GM18951 (cell line): ENCODE measurements around the gene UBR3.

ENCODE experiments used
- POLR2A ChIP-seq: IDR thresholded peaks from 4 replicates; pipeline ENCODE4 v1.6.1; 2011; ENCODE audit warnings: mild to moderate bottlenecking; ENCODE audit not compliant: insufficient read length, insufficient read depth; ENCODE audit errors: extremely low read depth
- in situ Hi-C: fragments of 300-500 bp; cut with MboI; formaldehyde crosslinking; loops from one replicate; pipeline ENCODE4 v1.12.0; 2022; ENCODE audit warnings: low sequenced_read_pairs, mixed read lengths, inconsistent platforms; ENCODE audit not compliant: unreplicated experiment

The UBR3 gene

DNA sequence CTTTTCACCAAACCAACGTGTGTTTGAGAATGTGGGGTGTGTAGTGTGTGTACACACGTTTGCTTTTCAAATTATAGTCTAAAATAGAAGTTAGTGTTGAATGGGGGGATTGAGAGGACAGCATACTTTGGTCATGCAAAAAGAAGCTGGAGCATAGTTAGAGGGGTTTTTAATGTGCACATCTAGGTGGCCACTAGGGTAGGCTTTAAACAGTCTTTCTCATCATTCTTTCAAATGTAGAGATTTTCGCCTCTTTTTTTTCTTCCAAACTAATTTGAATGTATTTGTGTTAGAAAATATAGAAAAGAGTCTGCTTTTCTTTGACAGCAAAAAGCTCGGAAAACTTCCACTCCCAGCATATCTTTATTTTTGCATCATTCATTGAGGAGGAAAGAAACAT is 185.5 kb downstream of the UBR3 start:
- no peak for TF ChIP-seq POLR2A
- in situ Hi-C loops = no loop called here

GRCh38 chr2:170013802-170014551 is 186.7 kb downstream of the UBR3 start:
- TF ChIP-seq POLR2A = no peak
- in situ Hi-C loops = no loop called here

DNA sequence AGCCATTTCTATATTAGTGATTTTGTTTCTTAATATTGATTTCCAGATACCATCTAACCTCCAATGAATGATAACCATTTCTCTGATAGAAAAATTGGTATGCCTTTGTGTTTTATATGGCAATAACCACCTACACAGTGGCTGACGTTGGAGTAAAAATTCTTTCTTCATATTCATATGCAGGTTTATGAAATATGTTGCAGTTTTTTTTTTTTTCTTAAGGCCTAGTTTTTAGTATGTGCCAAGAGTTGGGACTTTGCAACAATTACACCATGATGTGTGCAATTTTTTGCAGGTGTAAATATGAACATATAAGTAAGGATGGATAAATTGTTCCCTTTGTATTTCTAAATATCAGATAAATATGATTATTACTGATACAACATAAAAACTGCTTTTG is 187.5 kb downstream of the UBR3 start:
- in situ Hi-C loops = no loop called here
- TF ChIP-seq POLR2A = no peak

DNA sequence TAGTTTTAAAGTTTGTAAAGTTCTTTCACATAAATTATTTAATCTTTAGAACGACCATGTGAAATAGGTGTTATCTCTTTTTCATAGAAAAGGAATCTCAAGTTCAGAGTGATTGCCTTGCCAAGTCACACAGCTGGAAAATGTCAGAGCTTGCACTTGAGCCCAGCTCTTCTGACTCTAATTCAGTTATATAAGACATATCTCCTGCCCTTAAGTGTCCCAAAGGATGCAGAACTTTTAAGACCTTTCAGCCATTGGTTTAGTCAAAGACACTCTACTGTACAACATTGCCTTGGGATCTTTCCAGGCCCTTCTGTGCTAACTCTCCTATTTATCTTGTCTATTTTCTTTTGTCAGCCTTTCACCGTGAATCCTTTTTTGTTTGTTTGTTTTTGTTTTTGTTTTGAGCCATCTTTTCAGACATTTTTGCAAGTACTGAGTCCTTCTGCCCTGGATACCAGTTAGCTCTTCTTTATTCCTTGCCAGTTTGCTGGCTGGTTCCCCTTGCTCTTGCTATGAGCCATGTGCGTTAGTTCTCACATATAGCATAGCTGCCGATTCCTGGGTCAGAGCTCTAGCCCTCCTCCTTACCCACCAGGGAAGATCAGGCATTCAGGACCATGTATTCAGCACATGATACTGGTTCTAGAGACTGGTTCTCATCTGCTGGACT is 190.7 kb downstream of the UBR3 start:
- in situ Hi-C loops = no loop called here
- no peak for TF ChIP-seq POLR2A

DNA sequence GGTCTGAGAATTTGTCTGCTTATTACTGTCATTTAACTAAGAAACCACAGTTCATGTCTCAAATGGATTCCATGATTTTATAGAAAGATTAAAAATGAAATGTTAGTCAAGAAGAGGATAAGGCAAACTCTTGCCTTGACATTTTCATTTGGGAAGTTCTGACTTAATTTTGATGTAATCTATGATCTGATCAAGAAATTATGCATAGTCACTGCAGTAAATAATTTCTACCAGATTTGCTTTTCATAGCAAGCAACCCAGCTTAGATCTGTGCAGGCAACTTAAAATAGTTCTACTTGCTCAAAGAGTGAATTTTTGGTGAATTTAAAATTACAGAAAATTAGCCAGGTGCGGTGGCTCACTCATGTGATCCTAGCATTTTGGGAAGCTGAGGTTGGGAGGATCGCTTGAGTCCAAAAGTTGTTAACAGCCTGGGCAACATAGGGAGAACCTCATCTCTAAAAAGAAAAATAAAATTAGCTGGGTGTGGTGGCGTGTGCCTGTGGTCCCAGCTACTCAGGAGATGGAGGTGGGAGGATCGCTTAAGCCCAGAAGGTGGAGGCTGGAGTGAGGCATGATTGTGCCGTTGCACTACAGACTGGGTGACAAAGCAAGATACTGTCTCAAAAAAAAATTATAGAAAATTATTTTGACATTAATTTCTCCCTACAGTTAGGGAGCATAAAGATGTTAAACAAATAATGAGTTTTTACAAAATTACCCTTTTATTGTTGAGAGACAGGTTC is 192.0 kb downstream of the UBR3 start:
- in situ Hi-C loops = no loop called here
- TF ChIP-seq POLR2A = no peak

GRCh38 chr2:170020777-170021176 is 193.5 kb downstream of the UBR3 start:
- in situ Hi-C loops = no loop called here
- TF ChIP-seq POLR2A = no peak

GRCh38 chr2:170022692-170023091 is 195.4 kb downstream of the UBR3 start:
- in situ Hi-C loops = no loop called here
- no peak for TF ChIP-seq POLR2A

GRCh38 chr2:170024721-170025120 is 197.5 kb downstream of the UBR3 start:
- in situ Hi-C loops = no loop called here
- TF ChIP-seq POLR2A = no peak

GRCh38 chr2:170025223-170025622 is 198.0 kb downstream of the UBR3 start:
- no peak for TF ChIP-seq POLR2A
- in situ Hi-C loops = no loop called here

DNA sequence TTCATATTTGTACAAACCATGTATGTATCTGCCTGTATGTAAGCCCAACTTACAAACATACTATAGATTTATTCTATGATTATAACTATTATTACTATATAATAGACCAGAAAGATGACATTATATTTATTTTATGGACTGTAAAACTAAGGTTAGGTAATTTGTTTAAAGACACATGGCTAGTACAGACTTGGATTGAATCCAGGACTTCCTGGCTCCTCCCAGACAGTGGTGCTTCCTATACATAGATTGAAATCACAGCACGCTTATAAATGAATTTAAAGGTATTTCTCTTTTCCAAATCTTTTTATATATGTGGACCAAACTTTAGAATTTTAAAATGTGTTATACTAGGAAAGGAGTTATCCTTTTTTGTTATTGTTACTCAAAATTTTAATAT is 199.1 kb downstream of the UBR3 start:
- in situ Hi-C loops = no loop called here
- no peak for TF ChIP-seq POLR2A

GRCh38 chr2:170029551-170029950 is 202.3 kb downstream of the UBR3 start:
- in situ Hi-C loops = no loop called here
- no peak for TF ChIP-seq POLR2A

DNA sequence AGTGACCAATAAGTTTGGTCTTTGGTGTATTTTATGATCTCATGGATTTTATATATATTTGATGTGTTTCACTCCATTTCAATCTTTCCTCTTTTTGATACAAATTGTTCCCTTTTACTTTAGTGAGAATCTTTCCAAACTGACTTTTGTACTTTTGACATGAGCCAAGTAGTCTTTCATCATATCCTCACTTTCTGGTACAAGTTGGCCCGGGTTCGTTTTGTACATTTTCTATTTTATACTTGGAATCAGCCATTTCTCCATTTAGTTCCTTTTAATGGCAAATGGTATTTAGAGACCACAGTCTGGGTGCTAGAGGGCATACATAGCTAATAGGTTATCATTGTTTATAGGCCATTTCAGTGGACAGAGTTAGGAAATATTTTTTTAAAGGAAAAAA is 202.8 kb downstream of the UBR3 start:
- in situ Hi-C loops = no loop called here
- no peak for TF ChIP-seq POLR2A

- TF ChIP-seq POLR2A = no peak
- in situ Hi-C loops = no loop called here
Measured at GRCh38 chr2:170031288-170031687, 204.0 kb downstream of the UBR3 start.

- no peak for TF ChIP-seq POLR2A
- in situ Hi-C loops = no loop called here
Measured at GRCh38 chr2:170034596-170034995, 207.3 kb downstream of the UBR3 start.

DNA sequence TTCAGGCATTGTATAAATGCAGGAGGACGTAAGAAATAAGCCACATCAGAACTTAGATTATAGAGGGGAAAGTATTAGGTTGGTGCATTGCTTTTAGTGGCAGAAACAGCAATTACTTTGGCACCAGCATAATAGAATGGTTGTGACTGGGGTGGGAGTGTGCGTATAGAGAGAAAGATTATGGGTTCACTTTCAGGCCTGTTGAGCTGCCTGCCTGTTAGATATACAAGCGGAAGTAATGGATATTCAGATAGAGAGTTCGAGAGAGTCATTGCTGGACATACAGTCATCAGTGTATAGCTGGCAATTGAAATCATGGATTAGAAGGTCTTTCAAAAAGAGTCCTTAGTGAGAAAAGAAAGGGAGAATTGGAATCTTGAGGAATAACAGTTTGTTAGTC is 211.5 kb downstream of the UBR3 start:
- no peak for TF ChIP-seq POLR2A
- in situ Hi-C loops = no loop called here
